SU-DHL-6 (cell line): ENCODE results near the gene NDNF.

Experiments
- CTCF ChIP-seq: fragments of 200-600 bp; sonication (generic); IDR thresholded peaks from one replicate; pipeline ENCODE4 v1.5.1; 2017; ENCODE audit warnings: antibody characterized with exemption, mild to moderate bottlenecking, low read length, moderate library complexity; ENCODE audit not compliant: insufficient read depth, poor library complexity, severe bottlenecking
- EZH2phosphoT487 ChIP-seq: fragments of 200-600 bp; sonication (generic), shearing (Covaris generic); conservative IDR thresholded peaks from 2 replicates; pipeline ENCODE4 v1.6.1; 2018; ENCODE audit warnings: mild to moderate bottlenecking, antibody characterized with exemption, low read length, moderate library complexity, mixed read lengths

- no peak for TF ChIP-seq CTCF
- no peak for TF ChIP-seq EZH2phosphoT487
Measured at GRCh38 chr4:121096191-121096590, 23.9 kb upstream of the NDNF start.
